IgD-negative memory B cell (primary cell): ENCODE results near the gene GPHA2. TPM values are rescaled to one million over a fixed set of nuclear protein-coding genes. Genes with fewer than 3 reads are reported as not detected.

ENCODE experiments used
- polyA plus RNA-seq: library from polyadenylated mRNA; unstranded; fragments of 300-500 nt; fragmentation: Illumina TruSeq; gene quantifications from one replicate; pipeline ENCODE4 v1.2.3, GENCODE V29; 2021

GPHA2 gene
- polyA plus RNA-seq, 1 donor from 2014 or later = not detected

Other genes with a start within 250 kb of the GPHA2 start
- gene NRXN2, start 212.7 kb downstream of the GPHA2 start, polyA plus RNA-seq = not detected
- 350 TPM for gene RASGRP2, start 191.8 kb downstream of the GPHA2 start, polyA plus RNA-seq
- 2.0 TPM for gene PYGM, start 175.9 kb downstream of the GPHA2 start, polyA plus RNA-seq
- 170 TPM for gene SF1, start 157.4 kb downstream of the GPHA2 start, polyA plus RNA-seq
- 68.1 TPM for gene MAP4K2, start 132.7 kb downstream of the GPHA2 start, polyA plus RNA-seq
- 36.4 TPM for gene MEN1, start 125.3 kb downstream of the GPHA2 start, polyA plus RNA-seq
- gene CDC42BPG, start 91.2 kb downstream of the GPHA2 start, polyA plus RNA-seq = 0.15 TPM
- gene EHD1, start 57.3 kb downstream of the GPHA2 start, polyA plus RNA-seq = 210 TPM
- 3.9 TPM for gene ATG2A, start 18.7 kb downstream of the GPHA2 start, polyA plus RNA-seq
- gene PPP2R5B, start 11.2 kb downstream of the GPHA2 start, polyA plus RNA-seq = 11.4 TPM
- gene MAJIN, start 36.2 kb upstream of the GPHA2 start, polyA plus RNA-seq = 0.39 TPM
- 0.29 TPM for gene BATF2, start 61.1 kb upstream of the GPHA2 start, polyA plus RNA-seq
- 100 TPM for gene ARL2, start 78.3 kb upstream of the GPHA2 start, polyA plus RNA-seq
- gene SNX15, start 91.5 kb upstream of the GPHA2 start, polyA plus RNA-seq = 24.4 TPM
- 7.2 TPM for gene SAC3D1, start 105.3 kb upstream of the GPHA2 start, polyA plus RNA-seq
- 21.5 TPM for gene NAALADL1, start 122.7 kb upstream of the GPHA2 start, polyA plus RNA-seq
- 2.0 TPM for gene CDCA5, start 148.1 kb upstream of the GPHA2 start, polyA plus RNA-seq
- 36.4 TPM for gene ZFPL1, start 148.3 kb upstream of the GPHA2 start, polyA plus RNA-seq
- gene VPS51, start 160.3 kb upstream of the GPHA2 start, polyA plus RNA-seq = 88.2 TPM
- gene TM7SF2, start 176.0 kb upstream of the GPHA2 start, polyA plus RNA-seq = 18.2 TPM
- 20.2 TPM for gene ZNHIT2, start 181.8 kb upstream of the GPHA2 start, polyA plus RNA-seq
- gene FAU, start 186.2 kb upstream of the GPHA2 start, polyA plus RNA-seq = 1,422 TPM
- gene MRPL49, start 186.4 kb upstream of the GPHA2 start, polyA plus RNA-seq = 95.5 TPM
- gene SYVN1, start 198.6 kb upstream of the GPHA2 start, polyA plus RNA-seq = 61.2 TPM
- gene SPDYC, start 234.3 kb upstream of the GPHA2 start, polyA plus RNA-seq = not detected
- gene CAPN1, start 246.0 kb upstream of the GPHA2 start, polyA plus RNA-seq = 113 TPM